Thoracic aorta endothelial cell (primary cell): ENCODE data around the gene TBX6. TPM values are rescaled to one million over a fixed set of nuclear protein-coding genes. Genes with fewer than 3 reads are reported as not detected.

ENCODE experiments used
- total RNA-seq: library from RNA; depleted of rRNA; stranded (reverse); fragments of >200 nt; gene quantifications from 2 replicates; pipeline ENCODE4 v1.2.3, GENCODE V29; 2012

Gene TBX6, protein sequence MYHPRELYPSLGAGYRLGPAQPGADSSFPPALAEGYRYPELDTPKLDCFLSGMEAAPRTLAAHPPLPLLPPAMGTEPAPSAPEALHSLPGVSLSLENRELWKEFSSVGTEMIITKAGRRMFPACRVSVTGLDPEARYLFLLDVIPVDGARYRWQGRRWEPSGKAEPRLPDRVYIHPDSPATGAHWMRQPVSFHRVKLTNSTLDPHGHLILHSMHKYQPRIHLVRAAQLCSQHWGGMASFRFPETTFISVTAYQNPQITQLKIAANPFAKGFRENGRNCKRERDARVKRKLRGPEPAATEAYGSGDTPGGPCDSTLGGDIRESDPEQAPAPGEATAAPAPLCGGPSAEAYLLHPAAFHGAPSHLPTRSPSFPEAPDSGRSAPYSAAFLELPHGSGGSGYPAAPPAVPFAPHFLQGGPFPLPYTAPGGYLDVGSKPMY
- 0.14 and 0.27 TPM in 2 replicates for total RNA-seq

DNA sequence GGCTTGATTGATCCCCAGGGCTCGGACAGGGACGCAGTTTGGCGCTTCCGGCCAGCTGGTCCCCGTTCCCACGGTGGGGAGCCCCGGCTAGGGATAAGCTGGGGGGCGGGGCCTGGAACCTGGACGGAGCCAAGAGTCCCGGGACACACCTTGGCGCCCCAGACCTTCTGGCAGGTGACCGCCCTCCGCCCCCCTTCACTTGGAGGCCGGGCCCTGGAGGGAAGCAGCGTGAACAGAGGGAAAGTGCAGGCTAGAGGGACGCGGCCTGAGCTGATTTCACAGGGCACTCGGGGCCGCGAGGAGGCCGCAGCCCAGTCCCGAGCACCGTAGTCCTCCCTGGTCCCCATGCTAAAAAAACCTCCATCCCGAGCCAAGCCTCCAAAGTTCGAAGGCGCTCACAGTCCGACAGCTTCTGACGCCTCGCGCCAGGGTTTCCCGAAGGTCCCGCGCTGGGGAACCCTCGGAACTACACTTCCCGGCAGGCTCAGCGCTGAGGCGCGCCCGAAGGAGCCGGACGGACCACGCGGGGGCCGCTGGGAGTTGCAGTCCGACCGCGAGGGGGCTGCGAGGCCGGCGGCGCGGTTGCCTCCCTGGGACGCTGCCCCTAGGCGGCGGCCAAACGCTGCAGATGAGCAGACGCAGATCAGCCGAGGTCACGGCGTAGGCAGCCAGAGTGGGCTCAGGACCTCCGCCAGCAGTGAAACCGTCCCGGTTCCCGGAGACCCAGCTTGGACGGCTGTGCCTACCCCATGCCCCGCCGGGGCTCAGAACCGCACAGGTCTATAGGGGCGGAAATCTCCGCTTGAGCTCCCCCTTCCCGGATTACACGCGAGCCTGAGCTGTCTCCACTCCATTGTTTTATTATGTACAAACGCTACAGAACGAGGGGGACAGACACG lies at the start of gene TBX6:
TSS of gene TBX6 (minus strand) at position 451 of the 899 bp plus-strand sequence. CDS start 731 bp downstream, outside the sequence.

DNA sequence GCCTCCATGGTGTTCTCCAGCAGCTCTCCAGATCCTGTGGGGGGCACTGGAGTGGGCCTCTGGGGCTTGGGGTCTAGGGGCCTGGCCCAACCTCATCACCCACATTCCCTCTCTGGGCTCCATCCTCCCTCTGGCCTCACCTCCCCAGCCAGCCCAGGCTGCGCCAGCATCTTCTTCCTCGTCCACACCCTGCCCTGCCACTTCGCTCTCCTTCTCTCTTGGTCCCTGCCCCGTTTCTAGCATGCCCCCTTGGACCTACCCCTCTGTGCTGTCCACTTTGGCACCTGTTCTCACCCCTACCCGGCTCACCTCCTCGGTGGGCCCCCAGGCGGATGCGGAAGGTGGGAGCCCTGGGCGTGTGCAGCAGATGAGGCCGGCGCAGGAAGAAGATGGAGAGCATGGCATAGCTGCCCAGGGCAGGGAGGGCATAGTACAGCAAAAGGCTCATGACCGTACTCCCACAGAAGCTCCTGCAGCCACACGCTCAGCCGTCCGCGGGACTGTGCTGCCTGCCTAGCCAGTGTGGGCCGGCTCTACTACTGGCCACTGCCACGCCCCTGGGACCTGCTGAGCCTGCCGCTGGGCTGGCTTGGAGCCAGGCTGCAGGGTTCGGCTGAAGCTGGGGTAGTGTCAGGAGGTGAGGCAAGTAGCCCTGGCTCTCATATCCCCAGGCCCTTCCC lies 21.4 kb upstream of the TBX6 start, which contains the start of gene GDPD3:
TSS of gene GDPD3 (minus strand) at position 507 of the 680 bp plus-strand sequence. CDS start at position 448, 59 bp downstream.

GRCh38 chr16:30096105-30096861 lies 4.6 kb upstream of the TBX6 start, which contains the start of gene YPEL3:
TSS of gene YPEL3 (minus strand) at chr16:30096213. CDS start at chr16:30095482, 731 bp downstream.

GRCh38 chr16:30075503-30076275 lies 16.0 kb downstream of the TBX6 start, which contains the start of gene PPP4C:
TSS of gene PPP4C (plus strand) at chr16:30075994. CDS start at chr16:30076378, 384 bp downstream.

DNA sequence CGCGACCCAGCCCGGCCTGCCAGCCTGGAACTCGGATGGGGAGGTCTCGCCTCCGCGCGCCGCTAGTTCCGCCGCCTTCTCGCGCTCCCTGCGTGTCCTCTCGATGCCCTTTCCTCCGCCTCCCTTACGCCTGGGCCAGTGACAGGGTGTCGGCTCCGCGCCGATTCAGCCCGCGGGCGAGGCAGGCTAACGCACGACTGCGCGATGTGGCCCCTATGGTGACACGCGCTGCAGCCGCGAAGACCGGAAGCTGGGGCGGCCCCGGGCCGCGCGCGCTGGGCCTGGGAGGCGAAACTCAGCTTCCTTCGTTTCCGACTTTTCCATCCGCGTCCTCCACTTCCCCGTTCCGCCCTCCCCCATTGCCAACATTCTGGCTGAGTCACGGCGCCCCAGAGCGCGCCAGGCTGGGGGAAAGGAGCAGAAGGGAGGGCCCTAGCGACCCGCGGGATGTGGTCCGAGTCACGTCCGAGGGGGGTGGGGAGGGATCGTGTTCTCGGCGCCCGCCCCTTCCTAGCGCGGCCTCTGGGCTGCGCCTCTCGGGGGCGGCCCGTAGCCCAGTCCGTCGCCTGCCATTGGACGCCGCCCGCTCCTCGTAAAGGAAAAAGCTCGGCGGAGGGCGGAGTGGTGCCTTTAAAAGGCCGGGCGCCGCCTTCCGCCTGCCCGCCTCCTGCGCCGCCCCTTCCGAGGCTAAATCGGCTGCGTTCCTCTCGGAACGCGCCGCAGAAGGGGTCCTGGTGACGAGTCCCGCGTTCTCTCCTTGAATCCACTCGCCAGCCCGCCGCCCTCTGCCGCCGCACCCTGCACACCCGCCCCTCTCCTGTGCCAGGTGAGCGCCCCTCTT lies 26.4 kb downstream of the TBX6 start, which contains the start of gene ALDOA:
TSS of gene ALDOA (plus strand) at position 659 of the 841 bp plus-strand sequence. CDS start 1,138 bp downstream, outside the sequence.

Other genes with a start within 250 kb of the TBX6 start
- 52.1 and 73.6 TPM in 2 replicates for gene CDIPT, start 228.7 kb downstream of the TBX6 start, total RNA-seq
- 1.2 and 1.4 TPM in 2 replicates for gene SEZ6L2, start 192.4 kb downstream of the TBX6 start, total RNA-seq
- gene ASPHD1, start 191.4 kb downstream of the TBX6 start, total RNA-seq: 0.93 TPM in 2 replicates
- 10.5 and 11.6 TPM in 2 replicates for gene KCTD13, start 165.7 kb downstream of the TBX6 start, total RNA-seq
- gene TMEM219, start 129.8 kb downstream of the TBX6 start, total RNA-seq: 55.5 and 59.8 TPM in 2 replicates
- 91.9 and 96.3 TPM in 2 replicates for gene TAOK2, start 118.1 kb downstream of the TBX6 start, total RNA-seq
- 7.3 and 8.1 TPM in 2 replicates for gene HIRIP3, start 96.3 kb downstream of the TBX6 start, total RNA-seq
- gene INO80E, start 95.7 kb downstream of the TBX6 start, total RNA-seq: 37.9 and 42.9 TPM in 2 replicates
- gene DOC2A, start 80.9 kb downstream of the TBX6 start, total RNA-seq: 0.13 and 0.22 TPM in 2 replicates
- not detected in 2 replicates for gene C16orf92, start 68.7 kb downstream of the TBX6 start, total RNA-seq
- 0.07 and 0.13 TPM in 2 replicates for gene TLCD3B, start 60.7 kb downstream of the TBX6 start, total RNA-seq
- 921 and 974 TPM in 2 replicates for gene ALDOA, start 26.2 kb downstream of the TBX6 start, total RNA-seq
- 193 and 211 TPM in 2 replicates for gene PPP4C, start 15.9 kb downstream of the TBX6 start, total RNA-seq
- gene YPEL3, start 4.3 kb upstream of the TBX6 start, total RNA-seq: 10.3 and 10.9 TPM in 2 replicates
- 1.7 and 2.0 TPM in 2 replicates for gene GDPD3, start 21.6 kb upstream of the TBX6 start, total RNA-seq
- gene MAPK3, start 31.3 kb upstream of the TBX6 start, total RNA-seq: 46.5 and 58.0 TPM in 2 replicates
- gene CORO1A, start 91.7 kb upstream of the TBX6 start, total RNA-seq: 3.8 and 4.0 TPM in 2 replicates
- 114 and 168 TPM in 2 replicates for gene BOLA2B, start 101.7 kb upstream of the TBX6 start, total RNA-seq
- 27.2 and 46.3 TPM in 2 replicates for gene SLX1A, start 102.0 kb upstream of the TBX6 start, total RNA-seq
- gene SULT1A3, start 107.3 kb upstream of the TBX6 start, total RNA-seq: 4.4 and 4.5 TPM in 2 replicates
- 3.2 and 4.0 TPM in 2 replicates for gene NPIPB13, start 156.6 kb upstream of the TBX6 start, total RNA-seq